ENCODE data around the gene CIAO1. TPM values are rescaled to one million over a fixed set of nuclear protein-coding genes. Genes with fewer than 3 reads are reported as not detected.
A peak's percentile ranks its signal among the peaks of the same experiment; 100 is the strongest.
"Not testable (repeated sequence)": the region's sequence is repeated elsewhere in the genome, so short reads cannot be mapped to it uniquely, and the experiment has no call there.

CIAO1 gene
- total RNA-seq, 4 donors from 2014 or later: 60.6 to 128 (median 80.1) TPM

DNA sequence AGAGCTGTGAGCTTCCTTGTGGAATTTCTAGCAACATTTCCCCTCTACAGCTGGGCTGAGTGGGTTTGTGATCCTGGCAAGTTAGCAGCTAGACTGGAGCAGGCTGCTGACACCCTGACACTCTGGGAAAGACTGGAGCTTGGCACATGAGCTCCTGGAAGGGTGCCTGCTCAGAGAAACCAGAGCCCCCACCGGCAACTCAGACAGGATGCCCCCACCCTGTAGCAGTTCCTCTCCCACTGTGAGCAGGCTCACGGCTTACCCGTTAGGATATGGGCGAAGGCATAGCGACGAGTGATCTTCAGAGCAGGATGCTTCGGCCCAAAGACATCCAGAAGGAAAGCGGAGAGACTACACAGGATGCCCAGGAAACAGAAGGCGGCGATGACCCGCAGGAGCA is 11.5 kb upstream of the CIAO1 start:
- DNase-seq: no peak
- TF ChIP-seq, protein P1, sequence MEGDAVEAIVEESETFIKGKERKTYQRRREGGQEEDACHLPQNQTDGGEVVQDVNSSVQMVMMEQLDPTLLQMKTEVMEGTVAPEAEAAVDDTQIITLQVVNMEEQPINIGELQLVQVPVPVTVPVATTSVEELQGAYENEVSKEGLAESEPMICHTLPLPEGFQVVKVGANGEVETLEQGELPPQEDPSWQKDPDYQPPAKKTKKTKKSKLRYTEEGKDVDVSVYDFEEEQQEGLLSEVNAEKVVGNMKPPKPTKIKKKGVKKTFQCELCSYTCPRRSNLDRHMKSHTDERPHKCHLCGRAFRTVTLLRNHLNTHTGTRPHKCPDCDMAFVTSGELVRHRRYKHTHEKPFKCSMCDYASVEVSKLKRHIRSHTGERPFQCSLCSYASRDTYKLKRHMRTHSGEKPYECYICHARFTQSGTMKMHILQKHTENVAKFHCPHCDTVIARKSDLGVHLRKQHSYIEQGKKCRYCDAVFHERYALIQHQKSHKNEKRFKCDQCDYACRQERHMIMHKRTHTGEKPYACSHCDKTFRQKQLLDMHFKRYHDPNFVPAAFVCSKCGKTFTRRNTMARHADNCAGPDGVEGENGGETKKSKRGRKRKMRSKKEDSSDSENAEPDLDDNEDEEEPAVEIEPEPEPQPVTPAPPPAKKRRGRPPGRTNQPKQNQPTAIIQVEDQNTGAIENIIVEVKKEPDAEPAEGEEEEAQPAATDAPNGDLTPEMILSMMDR (IDR thresholded peaks at IDR 0.05): no peak
- TF ChIP-seq POLR2A (IDR thresholded peaks at IDR 0.05): no peak
- peaks cover 34 to 98% (median 34%) of the 10 kb centered on the region in 3 donors for H3K36me3 ChIP-seq
- 70 to 92% methylated on average over 2 to 6 of the region's 11 CpGs for WGBS, 2 donors
- H3K9me3 ChIP-seq: no peaks in the 10 kb centered on the region
- H3K4me1 ChIP-seq: peaks cover 6 to 81% (median 21%) of the 10 kb centered on the region in 3 donors
- peak overlapping the region in 3 of 4 donors; percentile 47 to 50 (median 47) for H3K27ac ChIP-seq
- H3K4me3 ChIP-seq: no peak overlapping the region
- intact Hi-C loops (cut with DNase I): no loop called here
- H3K27me3 ChIP-seq: no peaks in the 10 kb centered on the region

DNA sequence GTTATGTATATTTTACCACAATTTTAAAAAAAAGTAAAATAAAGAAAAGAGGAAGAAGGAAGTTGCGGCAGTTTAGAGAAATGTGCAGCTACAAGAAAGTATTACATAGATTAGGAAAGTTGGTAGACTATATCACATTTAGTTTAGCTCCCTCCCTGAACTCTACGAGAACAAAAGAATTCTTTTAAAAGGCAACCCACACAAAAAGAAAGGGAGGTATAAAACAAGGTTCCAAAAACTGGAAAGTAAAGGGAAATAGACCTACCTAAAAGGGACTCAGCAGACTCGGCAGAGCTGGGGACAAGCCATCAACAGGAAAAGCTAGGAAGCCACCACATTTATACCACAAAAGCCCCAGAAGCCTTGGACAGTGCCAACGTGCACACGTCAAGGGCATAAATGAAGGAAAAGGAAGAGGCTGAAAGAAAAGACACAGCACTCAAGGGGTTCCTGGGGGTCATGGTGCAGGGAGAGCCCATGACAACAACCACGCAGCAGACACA is 9.4 kb upstream of the CIAO1 start:
- H3K27ac ChIP-seq: peak overlapping the region in 3 of 4 donors; percentile 44 to 92 (median 91)
- no peaks in the 10 kb centered on the region for H3K27me3 ChIP-seq
- peaks cover 32 to 81% (median 34%) of the 10 kb centered on the region in 3 donors for H3K36me3 ChIP-seq
- no peak for DNase-seq
- intact Hi-C loops (cut with DNase I): loop anchor here (5.0 kb wide), 1 partner anchor 44 kb away; no protein-coding TSS in a partner anchor
- peaks cover 26 to 81% (median 42%) of the 10 kb centered on the region in 3 donors for H3K4me1 ChIP-seq
- TF ChIP-seq, protein P1 (IDR thresholded peaks at IDR 0.05): no peak
- TF ChIP-seq POLR2A (IDR thresholded peaks at IDR 0.05): no peak
- no peak overlapping the region for H3K4me3 ChIP-seq
- WGBS, 2 donors: 68% methylated on average over 6 of the region's 6 CpGs
- H3K9me3 ChIP-seq: no peaks in the 10 kb centered on the region

DNA sequence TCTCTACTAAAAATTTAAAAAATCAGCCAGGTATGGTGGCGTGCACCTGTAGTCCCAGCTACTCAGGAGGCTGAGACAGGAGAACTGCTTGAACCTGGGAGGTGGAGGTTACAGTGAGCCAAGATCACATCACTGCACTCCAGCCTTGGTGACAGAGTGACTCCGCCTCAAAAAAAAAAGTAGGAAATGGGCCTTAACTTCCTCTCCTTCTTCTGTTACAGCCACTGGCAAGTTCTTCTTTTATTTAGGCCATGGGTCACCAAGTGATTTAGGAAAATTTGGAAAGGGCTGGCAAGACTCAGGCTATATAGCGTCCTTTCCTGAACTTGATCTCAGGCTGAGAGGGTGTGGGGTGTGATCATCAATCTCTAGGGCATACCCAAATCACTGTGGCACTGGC is 8.3 kb upstream of the CIAO1 start:
- not testable (repeated sequence) for H3K4me3 ChIP-seq, H3K9me3 ChIP-seq, H3K27me3 ChIP-seq, DNase-seq
- H3K27ac ChIP-seq: peak overlapping the region in 3 of 4 donors; percentile 86 to 92 (median 91)
- intact Hi-C loops (cut with DNase I): loop anchor here (5.0 kb wide), 1 partner anchor 45 kb away; no protein-coding TSS in a partner anchor
- H3K36me3 ChIP-seq: peaks cover 22 to 79% (median 29%) of the 10 kb centered on the region in 3 donors
- 74 to 95% methylated on average over 2 to 3 of the region's 3 CpGs for WGBS, 2 donors
- H3K4me1 ChIP-seq: peaks cover 26 to 89% (median 45%) of the 10 kb centered on the region in 3 donors

DNA sequence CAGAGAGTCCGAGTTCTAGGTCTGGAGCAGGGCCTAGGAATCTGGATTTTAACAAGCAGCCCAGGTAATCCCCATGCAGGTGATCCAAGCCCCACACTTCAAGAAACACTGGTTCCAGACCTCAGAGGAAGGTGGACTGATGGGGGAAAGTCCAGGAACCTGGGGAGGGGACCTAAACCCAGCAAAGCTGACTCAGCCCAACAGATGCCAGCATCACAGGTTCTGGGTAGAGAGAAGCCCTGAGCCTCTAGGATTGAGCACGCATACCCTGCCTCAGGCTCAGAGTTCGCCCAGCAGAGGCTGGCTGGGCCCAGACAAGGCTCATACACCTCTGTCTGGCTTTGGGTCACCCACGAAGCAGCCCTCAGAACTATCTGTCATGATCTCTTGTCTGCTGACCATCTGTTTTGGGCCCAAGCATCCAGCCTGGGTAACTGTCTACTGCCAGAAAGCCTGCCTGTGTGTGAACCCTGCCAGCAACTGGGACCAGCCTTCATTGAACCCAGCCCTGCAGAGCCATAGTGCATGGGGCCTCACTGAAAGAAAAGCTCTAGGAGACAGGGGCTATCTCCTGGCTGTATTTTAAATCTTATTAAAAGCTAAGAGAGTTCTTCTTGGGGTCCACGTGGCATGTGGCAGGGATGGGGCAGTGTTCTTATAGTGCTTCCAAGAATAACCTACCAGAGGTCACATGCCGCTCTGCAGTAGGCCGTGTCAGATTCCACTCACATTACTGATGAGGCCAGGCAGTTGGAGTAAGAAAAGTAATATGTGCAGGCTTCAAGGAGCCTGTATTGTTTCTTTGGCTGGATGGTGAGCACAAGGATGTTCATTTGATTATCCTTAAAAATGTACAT is 7.6 kb upstream of the CIAO1 start:
- DNase-seq: no peak
- Histone ChIP-seq H3K27me3 (no peaks in the 10 kb centered on the region), H3K27ac (peak overlapping the region; percentile 22 to 92 (median 88)), H3K36me3 (peaks cover 16 to 76% (median 23%) of the 10 kb centered on the region in 3 donors), H3K4me1 (peaks cover 26 to 95% (median 49%) of the 10 kb centered on the region in 3 donors), H3K4me3 (no peak overlapping the region), H3K9me3 (no peaks in the 10 kb centered on the region)
- intact Hi-C loops (cut with DNase I): loop anchor here (5.0 kb wide), 1 partner anchor 46 kb away; no protein-coding TSS in a partner anchor
- TF ChIP-seq POLR2A (IDR thresholded peaks at IDR 0.05): no peak
- TF ChIP-seq, protein P1 (IDR thresholded peaks at IDR 0.05): no peak
- 82 to 84% methylated on average over 5 of the region's 7 CpGs for WGBS, 2 donors

DNA sequence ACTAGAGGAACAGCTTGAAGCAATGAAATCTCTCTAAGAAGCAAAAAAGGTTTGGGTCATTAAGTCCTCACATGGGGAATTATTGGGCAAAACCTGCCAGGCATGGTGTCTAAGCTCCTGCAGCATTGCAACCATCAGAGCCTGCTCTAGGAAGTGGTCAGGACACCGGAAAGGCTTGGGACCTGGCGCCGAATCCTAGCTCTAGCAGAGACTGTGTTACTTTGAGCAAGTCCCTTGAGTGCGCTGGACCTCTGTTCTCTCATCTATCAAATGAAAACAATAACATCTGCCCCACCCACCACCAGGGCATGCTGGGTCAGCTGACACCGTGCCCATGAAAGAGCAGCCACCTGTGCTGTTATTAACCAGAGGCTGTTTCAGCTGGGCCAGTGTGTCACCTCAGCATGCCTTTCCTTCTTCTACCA is 6.5 kb upstream of the CIAO1 start:
- Histone ChIP-seq H3K36me3 (peaks cover 8 to 73% (median 13%) of the 10 kb centered on the region in 3 donors), H3K4me3 (no peak overlapping the region), H3K4me1 (peaks cover 31 to 96% (median 57%) of the 10 kb centered on the region in 3 donors), H3K9me3 (no peaks in the 10 kb centered on the region), H3K27me3 (no peaks in the 10 kb centered on the region), H3K27ac (peak overlapping the region; percentile 79 to 92 (median 88))
- DNase-seq: no peak
- intact Hi-C loops (cut with DNase I): loop anchor here (5.0 kb wide), 1 partner anchor 47 kb away; no protein-coding TSS in a partner anchor
- WGBS, 2 donors: 20 to 96% methylated on average over 1 to 4 of the region's 5 CpGs
- TF ChIP-seq POLR2A (IDR thresholded peaks at IDR 0.05): no peak
- TF ChIP-seq, protein P1 (IDR thresholded peaks at IDR 0.05): no peak

All from esophagus squamous epithelium (tissue), 5 donors.